Medulla oblongata (tissue), 1 donor: ENCODE measurements around the gene TSPAN18.

Source experiments
- DNase-seq: peaks from one replicate; pipeline ENCODE4 v3.0.0-alpha.2; 2015; ENCODE audit errors: extremely low spot score

The TSPAN18 gene

GRCh38 chr11:44777209-44778194 lies 50.7 kb downstream of the TSPAN18 start:
- no peak for DNase-seq

GRCh38 chr11:44778195-44779100 lies 51.7 kb downstream of the TSPAN18 start:
- no peak for DNase-seq

DNA sequence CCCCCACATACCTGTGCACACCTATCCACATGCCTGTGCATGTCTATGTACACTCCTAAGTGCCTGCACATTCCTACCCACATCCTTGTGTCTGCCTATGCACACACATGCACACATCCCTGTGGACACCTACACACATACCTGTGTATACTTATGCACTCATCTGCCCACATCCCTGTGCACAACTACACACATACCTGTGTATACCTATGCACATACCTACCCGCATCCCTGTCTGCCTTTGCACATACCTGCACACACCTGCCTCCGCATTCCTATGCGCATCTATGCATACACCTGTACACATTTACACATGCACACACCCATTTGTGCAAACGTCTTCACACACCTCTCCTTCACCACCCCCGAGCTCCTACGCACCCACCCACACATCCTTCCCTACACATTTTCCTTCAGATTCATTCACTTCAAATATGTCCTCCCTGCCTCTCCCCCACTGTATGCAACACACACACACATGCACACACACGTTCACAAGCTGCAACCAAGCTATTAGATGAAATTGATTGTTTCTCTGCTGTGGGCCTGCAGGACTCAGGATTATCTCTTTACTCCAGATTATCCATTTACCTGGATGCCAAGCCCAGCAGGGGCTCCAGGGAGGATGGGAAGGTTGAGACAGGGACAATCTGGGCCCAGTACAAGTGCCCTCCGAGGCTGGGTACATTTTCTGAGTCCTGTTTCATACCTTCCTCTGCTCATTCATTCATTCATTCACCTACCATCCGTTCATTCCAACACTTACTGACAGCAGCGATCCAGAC lies 53.2 kb downstream of the TSPAN18 start:
- DNase-seq = no peak

DNA sequence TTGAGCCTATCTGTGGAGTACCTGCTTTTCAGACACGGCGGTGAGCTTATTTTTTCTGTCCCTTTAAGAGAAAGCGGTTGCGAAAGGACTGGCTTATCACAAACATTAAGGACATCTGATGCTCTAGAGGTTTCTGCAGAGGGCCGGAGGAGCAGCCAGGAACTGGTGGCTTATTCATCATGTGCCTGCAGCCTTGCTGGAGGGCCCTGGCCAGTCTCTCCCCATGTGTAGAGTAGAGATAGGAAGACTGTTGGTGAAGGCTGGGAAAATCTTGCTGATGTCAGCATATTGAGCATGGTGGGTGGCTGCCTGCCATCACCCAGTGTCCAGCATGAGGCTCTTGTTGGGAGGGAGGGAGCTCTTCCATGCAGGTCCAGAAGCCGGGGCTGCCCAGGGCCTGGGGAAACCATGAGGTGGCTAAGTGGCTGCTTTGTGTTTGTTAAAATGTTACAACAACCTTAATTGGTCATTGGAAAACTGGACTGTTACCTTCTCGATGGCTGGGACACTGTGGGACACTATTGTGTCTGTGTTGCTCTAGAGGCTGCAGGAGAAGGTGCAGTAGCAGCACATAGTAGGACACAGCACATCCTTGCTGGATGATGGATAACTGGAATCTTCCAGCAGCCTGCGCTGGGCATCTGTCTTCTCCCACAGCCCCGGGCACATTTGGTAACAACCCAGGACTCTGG lies 54.3 kb downstream of the TSPAN18 start:
- DNase-seq = no peak

DNA sequence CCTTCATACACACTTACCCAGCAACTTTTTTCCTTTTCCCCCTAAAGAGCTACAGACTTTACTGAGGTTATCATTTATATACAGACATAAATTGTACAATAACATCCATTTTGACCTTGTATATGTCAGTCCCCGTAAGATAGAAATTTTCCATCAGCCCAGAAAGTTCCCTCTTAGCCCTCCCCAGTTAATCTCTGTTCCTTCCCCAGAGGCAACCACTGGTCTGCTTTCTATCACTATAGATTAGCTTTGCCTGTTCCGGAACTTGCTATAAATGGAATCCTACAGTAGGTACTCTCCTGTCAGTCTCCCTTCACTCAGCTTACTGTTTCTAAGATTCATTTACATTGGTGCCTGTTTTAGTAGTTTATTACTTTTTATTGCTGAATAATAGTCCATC lies 54.9 kb downstream of the TSPAN18 start:
- DNase-seq = no peak

GRCh38 chr11:44782478-44782877 lies 55.7 kb downstream of the TSPAN18 start:
- DNase-seq = no peak

DNA sequence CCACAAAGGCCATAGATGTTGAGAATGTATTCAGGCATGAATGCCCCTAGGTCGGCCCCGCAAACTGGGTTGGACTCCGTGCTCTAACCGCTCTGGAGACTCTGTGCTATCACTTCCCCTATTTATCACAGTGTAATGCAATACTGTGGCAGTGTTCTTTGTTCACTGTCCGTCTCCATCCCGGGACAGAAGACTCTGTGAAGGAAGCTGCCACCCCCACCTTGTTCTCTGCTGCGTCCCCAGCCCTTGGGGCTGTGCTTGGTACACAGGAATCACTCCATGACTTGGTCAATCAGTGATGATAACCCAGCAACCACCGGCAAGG lies 57.6 kb downstream of the TSPAN18 start:
- DNase-seq = no peak

DNA sequence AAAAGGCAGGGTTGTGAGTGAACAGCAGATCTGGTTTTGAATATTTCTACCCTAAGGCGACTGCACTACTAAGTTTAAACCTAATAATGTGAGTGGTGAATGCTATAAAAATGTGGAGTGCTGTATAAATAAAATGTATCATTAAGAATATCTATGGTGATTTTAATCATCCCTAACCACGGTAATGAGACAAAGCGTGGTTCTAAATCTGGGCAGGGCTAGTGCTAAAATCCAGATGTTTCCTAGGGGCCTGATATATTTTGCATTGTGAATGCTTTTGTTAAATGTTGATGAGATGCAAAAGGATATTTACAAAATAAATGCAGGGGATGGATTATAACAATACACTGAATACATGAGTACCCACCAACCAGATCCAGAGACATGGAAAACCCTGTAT lies 58.1 kb downstream of the TSPAN18 start:
- DNase-seq = no peak

DNA sequence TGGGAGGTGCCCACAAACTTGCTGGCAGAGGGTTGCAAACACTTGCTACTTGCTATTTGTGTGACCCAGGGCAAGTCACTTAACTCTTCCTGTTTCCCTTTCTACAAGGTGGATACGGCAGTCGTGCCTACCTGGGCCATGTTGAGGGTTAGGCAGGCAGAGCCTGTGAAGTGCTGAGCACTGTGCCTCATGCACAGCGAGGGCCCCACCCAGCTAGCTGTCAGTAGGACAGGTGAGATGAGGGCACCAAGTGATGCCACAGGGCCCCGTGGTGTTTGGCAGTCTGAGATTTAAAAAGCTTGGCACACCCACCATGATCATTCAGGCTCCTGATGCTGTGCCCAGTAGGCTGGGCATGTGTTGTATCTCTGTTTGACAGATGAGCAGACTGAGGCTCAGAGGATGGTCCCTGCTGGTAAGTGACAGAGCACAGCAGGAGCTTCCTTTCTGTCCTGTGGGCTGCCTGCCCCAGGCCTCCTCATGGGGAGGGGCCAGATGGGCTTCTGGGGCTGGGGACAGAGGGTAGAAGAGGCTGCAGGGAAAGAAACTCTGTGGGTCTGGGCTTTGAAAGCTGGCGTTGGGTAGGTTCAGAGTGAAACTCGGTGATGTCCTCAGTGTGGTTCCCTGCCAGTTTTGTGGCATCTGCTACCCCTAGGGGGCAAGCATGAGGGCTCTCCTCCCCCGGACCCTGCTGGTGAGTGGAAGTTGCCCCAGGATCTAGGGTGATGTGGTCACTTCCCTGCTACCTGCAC lies 59.3 kb downstream of the TSPAN18 start:
- no peak for DNase-seq

DNA sequence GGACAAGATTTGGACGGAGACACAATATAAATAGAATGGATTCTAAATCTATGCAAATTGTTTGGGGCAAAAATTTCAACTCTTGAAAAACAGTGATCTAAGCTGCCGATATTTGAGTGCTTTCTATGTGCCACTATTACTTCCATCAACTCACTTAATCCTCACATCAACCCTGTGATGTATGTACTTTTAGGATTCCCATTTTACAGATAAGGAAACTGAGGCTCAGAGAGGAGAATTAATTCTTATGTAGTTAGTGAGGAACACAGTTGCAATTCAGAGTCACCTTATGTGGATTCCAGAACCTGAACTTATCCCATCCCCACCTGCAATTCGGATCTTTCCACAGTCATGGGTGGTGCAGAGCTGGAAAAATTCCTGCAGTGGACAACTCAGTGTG lies 60.3 kb downstream of the TSPAN18 start:
- no peak for DNase-seq

- no peak for DNase-seq
Measured at GRCh38 chr11:44787981-44788380, 61.2 kb downstream of the TSPAN18 start.

GRCh38 chr11:44788536-44789261 lies 61.9 kb downstream of the TSPAN18 start:
- DNase-seq = no peak

- DNase-seq = no peak
Measured at GRCh38 chr11:44789496-44789895, 62.7 kb downstream of the TSPAN18 start.

DNA sequence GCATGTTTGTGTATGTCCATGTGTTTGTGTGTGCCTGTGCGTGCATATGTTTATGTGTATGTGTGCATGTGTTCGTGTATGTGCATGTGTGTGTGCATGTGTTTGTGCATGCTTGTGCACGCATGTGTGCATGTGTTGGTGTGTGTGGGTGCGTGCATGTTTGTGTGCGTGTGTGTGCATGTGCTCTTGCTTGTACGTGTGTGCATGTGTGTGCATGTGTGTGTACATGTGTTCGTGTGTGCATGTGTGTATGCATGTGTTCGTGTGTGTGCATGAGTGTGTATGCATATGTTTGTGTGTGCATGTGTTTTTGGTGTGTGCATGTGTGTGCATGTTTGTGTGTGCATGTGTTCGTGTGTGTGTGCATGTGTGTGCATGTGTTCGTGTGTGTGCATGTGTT lies 63.4 kb downstream of the TSPAN18 start:
- no peak for DNase-seq

- DNase-seq = no peak
Measured at GRCh38 chr11:44791316-44791925, 64.7 kb downstream of the TSPAN18 start.

DNA sequence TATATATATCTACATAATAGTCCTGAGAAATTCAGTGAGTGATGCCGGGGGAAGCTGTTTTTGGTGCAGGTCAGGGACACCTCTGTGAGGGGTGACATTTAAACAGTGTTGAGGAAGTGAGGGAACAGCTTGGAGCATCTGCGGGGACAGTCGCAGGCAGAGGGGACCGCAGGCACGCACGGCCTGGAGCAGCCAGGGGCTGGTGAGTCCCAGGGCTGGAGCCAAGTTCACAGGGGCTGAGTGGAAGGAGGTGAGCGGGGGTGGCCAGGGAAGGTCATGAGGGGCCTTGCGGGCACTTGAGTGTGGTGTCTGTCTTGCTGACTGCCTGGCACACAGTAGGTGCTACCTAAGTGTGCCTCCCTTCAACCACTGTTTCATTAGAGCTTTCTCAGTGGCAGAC lies 65.4 kb downstream of the TSPAN18 start:
- DNase-seq = no peak

DNA sequence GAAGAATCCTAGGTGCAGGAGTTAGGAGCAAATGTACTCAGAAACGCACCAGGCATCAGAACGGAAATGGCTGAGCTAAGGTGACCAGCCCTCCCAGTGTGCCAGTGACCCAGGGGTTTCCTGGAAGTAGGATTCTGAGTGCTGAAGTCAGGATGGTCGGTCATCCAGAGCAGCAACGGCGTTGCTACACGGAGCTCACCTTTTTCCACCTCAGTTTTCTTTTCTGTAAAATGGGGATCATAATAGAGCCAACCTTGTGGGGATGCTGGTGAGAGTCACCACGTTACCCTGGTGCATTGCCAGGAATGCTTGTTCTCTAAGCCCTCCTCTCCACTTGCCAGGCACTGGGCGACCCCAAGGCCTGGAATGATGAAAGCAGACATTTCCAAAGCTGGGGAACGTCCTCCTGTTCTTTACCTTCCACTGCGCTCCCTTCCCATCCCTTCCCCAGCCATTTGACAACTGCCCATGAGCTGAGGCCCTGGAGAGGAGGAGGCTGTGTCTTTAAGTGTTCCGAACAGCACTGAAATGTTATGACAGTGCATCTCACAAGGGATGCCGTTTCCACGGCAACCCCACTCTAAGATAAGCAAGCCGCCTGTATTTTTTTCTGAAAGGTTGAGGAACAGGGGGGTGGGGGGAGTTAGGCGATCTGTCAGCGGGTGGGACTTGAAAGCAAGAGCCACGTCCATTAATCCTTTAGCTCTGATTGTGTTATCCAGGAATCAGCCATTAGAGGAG lies 66.8 kb downstream of the TSPAN18 start:
- DNase-seq = no peak

- DNase-seq = no peak
Measured at GRCh38 chr11:44795803-44796535, 69.2 kb downstream of the TSPAN18 start.
